WTC11 (cell line): ENCODE measurements around the gene TGFBR2. TPM values are rescaled to one million over a fixed set of nuclear protein-coding genes. Genes with fewer than 3 reads are reported as not detected.

Experiments used
- ATAC-seq: fragments of 200-7000 bp; cut with Tn5 transposase; 2 replicates; pipeline ENCODE4 v1.10.0; 2021; ENCODE audit warnings: mild to moderate bottlenecking, moderate library complexity
- CTCF ChIA-PET: fragments of 300-600 bp; sonication (Branson Sonifier 250); formaldehyde crosslinking; loops from one replicate; lab custom pipeline; 2021; ENCODE audit warnings: antibody characterized with exemption; lab: Charles Lee
- POLR2A ChIA-PET: fragments of 350-600 bp; sonication (Branson Sonifier 250); formaldehyde crosslinking; loops from one replicate; lab custom pipeline; 2021; ENCODE audit warnings: antibody characterized with exemption; lab: Charles Lee
- DNase-seq: peaks from one replicate; pipeline ENCODE4 v3.0.0; 2021; ENCODE audit warnings: low spot score
- H3K27ac Mint-ChIP-seq: 2 replicates; pipeline ENCODE4 v1.8.0; 2021; ENCODE audit warnings: mixed read lengths
- H3K27me3 Mint-ChIP-seq: 2 replicates; pipeline ENCODE4 v1.8.0; 2021; ENCODE audit warnings: low read depth, mild to moderate bottlenecking, moderate library complexity, mixed read lengths
- H3K36me3 Mint-ChIP-seq: 2 replicates; pipeline ENCODE4 v1.8.0; 2021; ENCODE audit warnings: mixed read lengths
- H3K4me1 Mint-ChIP-seq: 2 replicates; pipeline ENCODE4 v1.8.0; 2022; ENCODE audit warnings: mixed read lengths
- H3K4me3 Mint-ChIP-seq: 2 replicates; pipeline ENCODE4 v1.8.0; 2021; ENCODE audit warnings: mild to moderate bottlenecking, moderate library complexity, mixed read lengths
- H3K9me3 Mint-ChIP-seq: 2 replicates; pipeline ENCODE4 v1.8.0; 2021; ENCODE audit warnings: mixed read lengths
- AR ChIP-seq: fragments of 250-450 bp; sonication (Bioruptor Pico); IDR thresholded peaks from 2 replicates; pipeline ENCODE4 v1.9.0; 2021; ENCODE audit warnings: mild to moderate bottlenecking
- ATF2 ChIP-seq: sonication (generic); formaldehyde crosslinking; IDR thresholded peaks from 2 replicates; pipeline ENCODE4 v1.8.1; 2022; ENCODE audit warnings: low read depth, missing genetic modification reagents, borderline replicate concordance
- FOXP1 ChIP-seq: sonication (generic); formaldehyde crosslinking; IDR thresholded peaks from 2 replicates; pipeline ENCODE4 v1.8.0; 2022; ENCODE audit warnings: missing genetic modification reagents, mild to moderate bottlenecking, moderate library complexity, borderline replicate concordance
- JUN ChIP-seq: sonication (generic); formaldehyde crosslinking; IDR thresholded peaks from 2 replicates; pipeline ENCODE4 v1.8.0; 2023; ENCODE audit warnings: mild to moderate bottlenecking, missing genetic modification reagents
- KAT7 ChIP-seq: sonication (generic); formaldehyde crosslinking; IDR thresholded peaks from 2 replicates; pipeline ENCODE4 v1.8.1; 2023; ENCODE audit warnings: missing genetic modification reagents, mild to moderate bottlenecking, borderline replicate concordance
- RORB ChIP-seq: fragments of 250-450 bp; sonication (Bioruptor Pico); IDR thresholded peaks from 2 replicates; pipeline ENCODE4 v1.9.0; 2021; ENCODE audit warnings: mild to moderate bottlenecking
- SP1 ChIP-seq: sonication (generic); formaldehyde crosslinking; conservative IDR thresholded peaks from 2 replicates; pipeline ENCODE4 v1.8.1; 2022; ENCODE audit warnings: missing genetic modification reagents
- TEAD1 ChIP-seq: sonication (generic); formaldehyde crosslinking; IDR thresholded peaks from 2 replicates; pipeline ENCODE4 v1.8.0; 2022; ENCODE audit warnings: mild to moderate bottlenecking, missing genetic modification reagents
- TP53 ChIP-seq: sonication (generic); formaldehyde crosslinking; IDR thresholded peaks from 2 replicates; pipeline ENCODE4 v1.8.1; 2023; ENCODE audit warnings: mild to moderate bottlenecking, missing genetic modification reagents
- USF2 ChIP-seq: sonication (generic); formaldehyde crosslinking; IDR thresholded peaks from 2 replicates; pipeline ENCODE4 v1.8.1; 2023; ENCODE audit warnings: mild to moderate bottlenecking, missing genetic modification reagents, moderate library complexity
- ZBTB21 ChIP-seq: sonication (generic); formaldehyde crosslinking; IDR thresholded peaks from 2 replicates; pipeline ENCODE4 v1.8.1; 2023; ENCODE audit warnings: mild to moderate bottlenecking, missing genetic modification reagents, borderline replicate concordance
- ZMAT4 ChIP-seq: fragments of 250-450 bp; sonication (Bioruptor Pico); IDR thresholded peaks from 2 replicates; pipeline ENCODE4 v1.9.0; 2021; ENCODE audit warnings: mild to moderate bottlenecking
- ZNF219 ChIP-seq: sonication (generic); formaldehyde crosslinking; IDR thresholded peaks from 2 replicates; pipeline ENCODE4 v1.8.0; 2023; ENCODE audit warnings: missing genetic modification reagents, mild to moderate bottlenecking, borderline replicate concordance
- ZNF281 ChIP-seq: sonication (generic); formaldehyde crosslinking; IDR thresholded peaks from 2 replicates; pipeline ENCODE4 v1.8.0; 2023; ENCODE audit warnings: mild to moderate bottlenecking, missing genetic modification reagents
- ZNF671 ChIP-seq: fragments of 250-450 bp; sonication (Bioruptor Pico); IDR thresholded peaks from 2 replicates; pipeline ENCODE4 v1.8.0; 2021; ENCODE audit warnings: mild to moderate bottlenecking
- total RNA-seq: library from RNA; stranded (reverse); gene quantifications from 3 replicates; pipeline ENCODE4 v1.2.3, GENCODE V29; 2021
- TF ChIP-seq, protein P1 (sequence below): sonication (generic); formaldehyde crosslinking; IDR thresholded peaks from 2 replicates; pipeline ENCODE4 v1.8.1; 2023; ENCODE audit warnings: mild to moderate bottlenecking, missing genetic modification reagents
- TF ChIP-seq, protein P2 (sequence below): sonication (generic); formaldehyde crosslinking; IDR thresholded peaks from 2 replicates; pipeline ENCODE4 v1.8.0; 2023; ENCODE audit warnings: missing genetic modification reagents
- TF ChIP-seq, protein P3 (sequence below): sonication (generic); formaldehyde crosslinking; IDR thresholded peaks from 2 replicates; pipeline ENCODE4 v1.8.1; 2022; ENCODE audit warnings: missing genetic modification reagents, borderline replicate concordance

The TGFBR2 gene
- total RNA-seq, 1 experiment from 2014 or later = 9.6 TPM

GRCh38 chr3:30728143-30728542 is 121.7 kb downstream of the TGFBR2 start (continued):
- TF ChIP-seq KAT7 (CRISPR knock-in tag) (no peak), ZNF671 (CRISPR knock-in tag) (no peak), ATF2 (CRISPR knock-in tag) (no peak), FOXP1 (CRISPR knock-in tag) (no peak)
- TF ChIP-seq, all 79 proteins: peak for 0

- DNase-seq (no peak), ATAC-seq (no peak)
- POLR2A ChIA-PET = no interaction called here
- no peaks in the 10 kb centered on the region for H3K36me3 Mint-ChIP-seq
- H3K27ac Mint-ChIP-seq = no peak overlapping the region
- H3K9me3 Mint-ChIP-seq = 0 out of 2 replicates have a peak, but pooled peaks cover 5% of the 10 kb centered on the region
- H3K27me3 Mint-ChIP-seq = no peaks in the 10 kb centered on the region
- no peak overlapping the region for H3K4me3 Mint-ChIP-seq
- CTCF ChIA-PET = no interaction called here
- H3K4me1 Mint-ChIP-seq = peaks cover 13% of the 10 kb centered on the region; the same call in 1 of the 2 replicates
- TF ChIP-seq ZNF281 (CRISPR knock-in tag) (no peak), USF2 (no peak), ZMAT4 (CRISPR knock-in tag) (no peak), TP53 (CRISPR knock-in tag) (no peak), AR (CRISPR knock-in tag) (no peak), RORB (CRISPR knock-in tag) (no peak), SP1 (CRISPR knock-in tag) (no peak), TEAD1 (no peak), JUN (CRISPR knock-in tag) (no peak), ZBTB21 (CRISPR knock-in tag) (no peak), ZNF219 (CRISPR knock-in tag) (no peak)
- TF ChIP-seq, protein P1, sequence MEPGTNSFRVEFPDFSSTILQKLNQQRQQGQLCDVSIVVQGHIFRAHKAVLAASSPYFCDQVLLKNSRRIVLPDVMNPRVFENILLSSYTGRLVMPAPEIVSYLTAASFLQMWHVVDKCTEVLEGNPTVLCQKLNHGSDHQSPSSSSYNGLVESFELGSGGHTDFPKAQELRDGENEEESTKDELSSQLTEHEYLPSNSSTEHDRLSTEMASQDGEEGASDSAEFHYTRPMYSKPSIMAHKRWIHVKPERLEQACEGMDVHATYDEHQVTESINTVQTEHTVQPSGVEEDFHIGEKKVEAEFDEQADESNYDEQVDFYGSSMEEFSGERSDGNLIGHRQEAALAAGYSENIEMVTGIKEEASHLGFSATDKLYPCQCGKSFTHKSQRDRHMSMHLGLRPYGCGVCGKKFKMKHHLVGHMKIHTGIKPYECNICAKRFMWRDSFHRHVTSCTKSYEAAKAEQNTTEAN (CRISPR knock-in tag) = no peak
- TF ChIP-seq, protein P2, sequence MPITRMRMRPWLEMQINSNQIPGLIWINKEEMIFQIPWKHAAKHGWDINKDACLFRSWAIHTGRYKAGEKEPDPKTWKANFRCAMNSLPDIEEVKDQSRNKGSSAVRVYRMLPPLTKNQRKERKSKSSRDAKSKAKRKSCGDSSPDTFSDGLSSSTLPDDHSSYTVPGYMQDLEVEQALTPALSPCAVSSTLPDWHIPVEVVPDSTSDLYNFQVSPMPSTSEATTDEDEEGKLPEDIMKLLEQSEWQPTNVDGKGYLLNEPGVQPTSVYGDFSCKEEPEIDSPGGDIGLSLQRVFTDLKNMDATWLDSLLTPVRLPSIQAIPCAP (CRISPR knock-in tag) = no peak
- TF ChIP-seq, protein P3, sequence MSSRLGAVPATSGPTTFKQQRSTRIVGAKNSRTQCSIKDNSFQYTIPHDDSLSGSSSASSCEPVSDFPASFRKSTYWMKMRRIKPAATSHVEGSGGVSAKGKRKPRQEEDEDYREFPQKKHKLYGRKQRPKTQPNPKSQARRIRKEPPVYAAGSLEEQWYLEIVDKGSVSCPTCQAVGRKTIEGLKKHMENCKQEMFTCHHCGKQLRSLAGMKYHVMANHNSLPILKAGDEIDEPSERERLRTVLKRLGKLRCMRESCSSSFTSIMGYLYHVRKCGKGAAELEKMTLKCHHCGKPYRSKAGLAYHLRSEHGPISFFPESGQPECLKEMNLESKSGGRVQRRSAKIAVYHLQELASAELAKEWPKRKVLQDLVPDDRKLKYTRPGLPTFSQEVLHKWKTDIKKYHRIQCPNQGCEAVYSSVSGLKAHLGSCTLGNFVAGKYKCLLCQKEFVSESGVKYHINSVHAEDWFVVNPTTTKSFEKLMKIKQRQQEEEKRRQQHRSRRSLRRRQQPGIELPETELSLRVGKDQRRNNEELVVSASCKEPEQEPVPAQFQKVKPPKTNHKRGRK = no peak
Measured at GRCh38 chr3:30729512-30729911, 123.1 kb downstream of the TGFBR2 start.
